Neuronal stem cell (in vitro differentiated cells): ENCODE measurements around the gene LPAR5.

Source experiments
- DNase-seq: peaks from one replicate; pipeline ENCODE4 v3.0.0-alpha.2; 2013; ENCODE audit warnings: low spot score
- H2AFZ ChIP-seq: one replicate; pipeline ENCODE4 v1.6.1; 2013; ENCODE audit warnings: mild to moderate bottlenecking, low read length, inconsistent platforms
- H2AK5ac ChIP-seq: 2 replicates; pipeline ENCODE4 v1.6.1; 2013; ENCODE audit warnings: low read depth, mild to moderate bottlenecking, inconsistent platforms, low read length, moderate library complexity, mixed read lengths
- H2BK120ac ChIP-seq: 2 replicates; pipeline ENCODE4 v1.6.1; 2013; ENCODE audit warnings: low read depth, mild to moderate bottlenecking, inconsistent platforms, low read length, moderate library complexity, mixed read lengths
- H2BK12ac ChIP-seq: one replicate; pipeline ENCODE4 v1.6.1; 2013; ENCODE audit warnings: low read length, inconsistent platforms
- H2BK15ac ChIP-seq: 2 replicates; pipeline ENCODE4 v1.6.1; 2013; ENCODE audit warnings: mild to moderate bottlenecking, low read length, inconsistent platforms, mixed read lengths
- H2BK5ac ChIP-seq: one replicate; pipeline ENCODE4 v1.6.1; 2013; ENCODE audit warnings: inconsistent platforms, mild to moderate bottlenecking, low read length, moderate library complexity
- H3K14ac ChIP-seq: one replicate; pipeline ENCODE4 v1.6.1; 2013; ENCODE audit warnings: low read length, inconsistent platforms
- H3K18ac ChIP-seq: 2 replicates; pipeline ENCODE4 v1.6.1; 2013; ENCODE audit warnings: low read length, inconsistent platforms
- H3K23ac ChIP-seq: 2 replicates; pipeline ENCODE4 v1.6.1; 2013; ENCODE audit warnings: low read depth, mild to moderate bottlenecking, mixed read lengths, low read length, inconsistent platforms; ENCODE audit not compliant: poor library complexity
- H3K27ac ChIP-seq: replicated peaks from 3 replicates; pipeline ENCODE4 v1.5.1; 2013; ENCODE audit warnings: low read length, inconsistent platforms
- H3K27me3 ChIP-seq, 3 experiments: 2 replicates each; pipeline ENCODE4 v1.6.1; 2013; ENCODE audit warnings: low read length in 3 of 3, mild to moderate bottlenecking in 2 of 3, inconsistent platforms in 1 of 3, low read depth in 1 of 3, mixed read lengths in 1 of 3, moderate library complexity in 1 of 3; ENCODE audit not compliant: control insufficient read depth in 3 of 3, insufficient read depth in 3 of 3
- H3K36me3 ChIP-seq, 2 donors: replicated peaks in 1 of 2; 2 replicates each; pipeline ENCODE4 v1.6.1; 2013; ENCODE audit warnings: low read length in 2 of 2; ENCODE audit not compliant: control insufficient read depth in 2 of 2, insufficient read depth in 2 of 2
- H3K4ac ChIP-seq: 2 replicates; pipeline ENCODE4 v1.6.1; 2013; ENCODE audit warnings: inconsistent platforms, mild to moderate bottlenecking, low read length, moderate library complexity
- H3K4me1 ChIP-seq, 2 donors: 1 replicate in 1 of 2; 2 replicates in 1 of 2; pipeline ENCODE4 v1.6.1; 2013; ENCODE audit warnings: low read length in 2 of 2, low read depth in 1 of 2; ENCODE audit not compliant: control insufficient read depth in 2 of 2, insufficient read depth in 1 of 2
- H3K4me2 ChIP-seq: one replicate; pipeline ENCODE4 v1.6.1; 2013; ENCODE audit warnings: mild to moderate bottlenecking, low read length, inconsistent platforms; ENCODE audit not compliant: insufficient read depth, poor library complexity, severe bottlenecking
- H3K4me3 ChIP-seq, 2 donors: 2 replicates each; pipeline ENCODE4 v1.5.1; 2013; ENCODE audit warnings: low read length in 2 of 2, mild to moderate bottlenecking in 2 of 2, inconsistent platforms in 1 of 2, moderate library complexity in 1 of 2
- H3K79me1 ChIP-seq: one replicate; pipeline ENCODE4 v1.6.1; 2013; ENCODE audit warnings: low read depth, mild to moderate bottlenecking, inconsistent platforms, low read length, moderate library complexity
- H3K9ac ChIP-seq: one replicate; pipeline ENCODE4 v1.6.1; 2013; ENCODE audit warnings: mild to moderate bottlenecking, low read depth, low read length, inconsistent platforms; ENCODE audit not compliant: poor library complexity
- H3K9me3 ChIP-seq, 2 donors: replicated peaks in 1 of 2; 2 replicates each; pipeline versions ENCODE3 to v1.6.1; 2013; ENCODE audit warnings: low read length in 2 of 2, mild to moderate bottlenecking in 2 of 2, inconsistent platforms in 1 of 2, low read depth in 1 of 2, mixed read lengths in 1 of 2, moderate library complexity in 1 of 2; ENCODE audit not compliant: control insufficient read depth in 2 of 2, insufficient read depth in 1 of 2
- H4K8ac ChIP-seq: one replicate; pipeline ENCODE4 v1.6.1; 2013; ENCODE audit warnings: low read depth, mild to moderate bottlenecking, inconsistent platforms, low read length, moderate library complexity
- H4K91ac ChIP-seq: one replicate; pipeline ENCODE4 v1.6.1; 2013; ENCODE audit warnings: low read length, low read depth, mild to moderate bottlenecking, inconsistent platforms; ENCODE audit not compliant: poor library complexity
- WGBS, 2 donors: extraction: QIAGEN DNeasy Blood & Tissue Kit; methylation state at CpG; one replicate each; pipeline ENCODE4 v1.1.7; 2013; ENCODE audit warnings: missing lambda C conversion rate in 2 of 2, mixed read lengths in 1 of 2; ENCODE audit not compliant: insufficient read length in 2 of 2, insufficient replicate concordance in 1 of 2; ENCODE audit errors: extremely low coverage in 2 of 2; 5-methylcytosine and 5-hydroxymethylcytosine counted together

Gene LPAR5

DNA sequence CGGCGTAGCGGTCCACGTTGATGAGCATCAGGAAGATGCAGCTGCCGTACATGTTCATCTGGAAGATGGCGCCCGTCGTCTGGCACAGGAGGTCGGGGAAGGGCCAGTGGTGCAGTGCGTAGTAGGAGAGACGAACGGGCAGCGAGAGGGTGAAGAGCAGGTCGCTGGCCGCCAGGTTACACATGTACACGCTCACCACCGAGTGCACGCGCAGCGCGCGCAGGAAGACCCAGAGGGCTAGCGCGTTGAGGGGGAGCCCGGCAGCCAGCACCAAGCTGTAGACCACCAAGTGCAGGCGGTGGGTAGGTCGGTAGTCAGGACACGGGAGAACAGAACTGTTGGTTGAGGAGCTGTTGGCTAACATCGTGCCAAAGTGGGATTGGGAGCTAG lies 14.9 kb downstream of the LPAR5 start:
- peaks cover 3 to 6% of the 10 kb centered on the region in 2 donors for H3K4me1 ChIP-seq
- H2BK5ac ChIP-seq, result peak overlapping the region; percentile 77
- no peaks in the 10 kb centered on the region for H3K36me3 ChIP-seq
- H2BK12ac ChIP-seq, result peak overlapping the region; percentile 59
- peak overlapping the region; percentile 97 for H4K8ac ChIP-seq
- H3K23ac ChIP-seq, result peak overlapping the region; percentile 29
- H2AFZ ChIP-seq, result peak overlapping the region; percentile 45
- H3K4me3 ChIP-seq, result peak overlapping the region in 1 of 2 donors; percentile 2
- peak overlapping the region; percentile 98 for H2BK120ac ChIP-seq
- H3K27ac ChIP-seq, result no peak overlapping the region
- H2BK15ac ChIP-seq, result peak overlapping the region; percentile 54
- H3K4ac ChIP-seq, result peak overlapping the region; percentile 96
- no peaks in the 10 kb centered on the region for H3K79me1 ChIP-seq
- H3K4me2 ChIP-seq, result no peak overlapping the region
- H3K14ac ChIP-seq, result peak overlapping the region; percentile 85
- peak overlapping the region; percentile 97 for H3K18ac ChIP-seq
- H4K91ac ChIP-seq, result peak overlapping the region; percentile 94
- H3K9ac ChIP-seq, result peak overlapping the region; percentile 79
- no peak for DNase-seq
- no CpG with 5 or more reads among the region's 29 CpGs for WGBS, 2 donors
- peaks cover 0 to 7% of the 10 kb centered on the region in 2 donors for H3K9me3 ChIP-seq
- H2AK5ac ChIP-seq, result peak overlapping the region; percentile 77
- H3K27me3 ChIP-seq, result peaks cover 0 to 18% (median 0%) of the 10 kb centered on the region in 3 experiments

- peak overlapping the region; percentile 77 for H2BK5ac ChIP-seq
- peak overlapping the region; percentile 96 for H3K4ac ChIP-seq
- peaks cover 0 to 7% of the 10 kb centered on the region in 2 donors for H3K9me3 ChIP-seq
- peak overlapping the region; percentile 88 for H2AK5ac ChIP-seq
- peaks cover 0 to 18% (median 0%) of the 10 kb centered on the region in 3 experiments for H3K27me3 ChIP-seq
- H4K8ac ChIP-seq, result peak overlapping the region; percentile 97
- H3K4me1 ChIP-seq, result peaks cover 3 to 6% of the 10 kb centered on the region in 2 donors
- peak overlapping the region; percentile 99 for H2BK15ac ChIP-seq
- peak overlapping the region; percentile 94 for H4K91ac ChIP-seq
- H3K14ac ChIP-seq, result peak overlapping the region; percentile 85
- H3K79me1 ChIP-seq, result no peaks in the 10 kb centered on the region
- no peak overlapping the region for H3K27ac ChIP-seq
- peak overlapping the region; percentile 98 for H2BK120ac ChIP-seq
- H3K4me3 ChIP-seq, result peak overlapping the region in 1 of 2 donors; percentile 23
- H2AFZ ChIP-seq, result peak overlapping the region; percentile 24
- no peak for DNase-seq
- no peaks in the 10 kb centered on the region for H3K36me3 ChIP-seq
- WGBS, 2 donors, result no CpG with 5 or more reads among the region's 88 CpGs
- peak overlapping the region; percentile 85 for H3K9ac ChIP-seq
- H3K23ac ChIP-seq, result peak overlapping the region; percentile 97
- H3K18ac ChIP-seq, result peak overlapping the region; percentile 97
- peak overlapping the region; percentile 52 for H3K4me2 ChIP-seq
- H2BK12ac ChIP-seq, result peak overlapping the region; percentile 97
These were observed 15.4 kb downstream of the LPAR5 start for GRCh38 chr12:6620137-6620884.

DNA sequence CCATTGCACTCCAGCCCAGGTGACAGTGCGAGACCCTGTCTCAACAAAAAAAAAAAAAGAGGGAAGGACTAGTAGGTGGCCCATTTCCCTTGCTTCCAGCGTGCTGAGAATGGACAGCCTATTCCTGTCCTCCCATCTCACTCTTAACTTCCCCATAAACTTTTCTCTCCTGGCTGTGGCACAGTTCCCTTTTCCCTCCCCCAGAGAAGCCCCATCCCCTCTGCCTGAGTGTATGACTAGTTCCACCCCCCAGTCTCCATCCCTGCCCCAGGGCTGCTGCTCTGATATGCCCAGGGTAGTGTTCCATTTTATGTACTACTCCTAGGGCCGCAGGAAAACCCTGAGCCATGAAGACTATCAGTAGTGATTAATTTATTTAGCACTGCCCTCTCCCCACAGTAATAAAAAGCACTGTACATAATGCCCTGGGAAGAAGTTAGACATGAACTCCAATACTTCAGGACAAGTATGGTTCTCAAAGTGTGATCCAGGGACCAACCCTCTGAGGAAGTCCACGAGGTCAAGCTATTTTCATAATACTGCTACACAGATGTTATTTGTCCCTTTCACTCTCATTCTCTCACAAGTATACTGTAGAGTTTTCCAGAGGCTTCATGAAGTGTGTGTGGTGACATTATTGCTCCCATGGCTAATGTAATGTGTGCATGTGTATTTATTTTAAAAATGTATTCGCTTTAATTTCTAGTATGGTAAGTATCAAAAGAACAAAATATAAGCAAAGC lies 17.1 kb downstream of the LPAR5 start:
- H2AK5ac ChIP-seq, result no peak overlapping the region
- peaks cover 0 to 18% (median 0%) of the 10 kb centered on the region in 3 experiments for H3K27me3 ChIP-seq
- no peak overlapping the region for H2AFZ ChIP-seq
- no peak overlapping the region for H2BK5ac ChIP-seq
- no peak overlapping the region for H3K4me3 ChIP-seq
- no peak overlapping the region for H4K8ac ChIP-seq
- no peak overlapping the region for H3K23ac ChIP-seq
- H2BK15ac ChIP-seq, result no peak overlapping the region
- no peaks in the 10 kb centered on the region for H3K36me3 ChIP-seq
- H2BK12ac ChIP-seq, result no peak overlapping the region
- no peak overlapping the region for H2BK120ac ChIP-seq
- H3K9me3 ChIP-seq, result peaks cover 0 to 7% of the 10 kb centered on the region in 2 donors
- no peaks in the 10 kb centered on the region for H3K79me1 ChIP-seq
- H3K4ac ChIP-seq, result no peak overlapping the region
- H3K4me2 ChIP-seq, result no peak overlapping the region
- DNase-seq, result no peak
- no peak overlapping the region for H3K14ac ChIP-seq
- WGBS, 2 donors, result no CpG with 5 or more reads among the region's 5 CpGs
- no peak overlapping the region for H3K9ac ChIP-seq
- no peak overlapping the region for H3K18ac ChIP-seq
- peaks cover 9 to 10% of the 10 kb centered on the region in 2 donors for H3K4me1 ChIP-seq
- H3K27ac ChIP-seq, result no peak overlapping the region
- H4K91ac ChIP-seq, result no peak overlapping the region

- H3K79me1 ChIP-seq, result no peaks in the 10 kb centered on the region
- H3K9me3 ChIP-seq, result peaks cover 0 to 3% of the 10 kb centered on the region in 2 donors
- no peak overlapping the region for H3K4ac ChIP-seq
- no peak overlapping the region for H2BK12ac ChIP-seq
- H3K4me2 ChIP-seq, result no peak overlapping the region
- H4K8ac ChIP-seq, result no peak overlapping the region
- H3K23ac ChIP-seq, result no peak overlapping the region
- peak overlapping the region; percentile 75 for H2AFZ ChIP-seq
- H2BK15ac ChIP-seq, result no peak overlapping the region
- peaks cover 0 to 13% (median 0%) of the 10 kb centered on the region in 3 experiments for H3K27me3 ChIP-seq
- H3K9ac ChIP-seq, result no peak overlapping the region
- peak overlapping the region; percentile 57 for H2BK5ac ChIP-seq
- H3K4me3 ChIP-seq, result no peak overlapping the region
- no peaks in the 10 kb centered on the region for H3K36me3 ChIP-seq
- peaks cover 32% of the 10 kb centered on the region in 2 donors for H3K4me1 ChIP-seq
- no peak overlapping the region for H3K14ac ChIP-seq
- H2AK5ac ChIP-seq, result no peak overlapping the region
- WGBS, 2 donors, result no CpG with 5 or more reads among the region's 3 CpGs
- no peak overlapping the region for H3K27ac ChIP-seq
- no peak overlapping the region for H2BK120ac ChIP-seq
- peak overlapping the region; percentile 49 for H3K18ac ChIP-seq
- no peak for DNase-seq
- no peak overlapping the region for H4K91ac ChIP-seq
These were observed 20.0 kb downstream of the LPAR5 start for GRCh38 chr12:6615802-6616201.
